COLO829 (cell line): ENCODE measurements around the gene ALS2.
"Not testable (repeated sequence)": the region's sequence is repeated elsewhere in the genome, so short reads cannot be mapped to it uniquely, and the experiment has no call there.

Experiments used
- DNase-seq: peaks from one replicate; pipeline ENCODE4 v3.0.0; 2012; ENCODE audit warnings: low spot score

Gene ALS2

GRCh38 chr2:201674794-201675193 lies 105.9 kb downstream of the ALS2 start:
- no peak for DNase-seq

- no peak for DNase-seq
Measured at GRCh38 chr2:201674298-201674697, 106.4 kb downstream of the ALS2 start.

GRCh38 chr2:201673546-201673945 lies 107.2 kb downstream of the ALS2 start:
- DNase-seq, result no peak

GRCh38 chr2:201671205-201671604 lies 109.5 kb downstream of the ALS2 start:
- not testable (repeated sequence) for DNase-seq

- no peak for DNase-seq
Measured at GRCh38 chr2:201669865-201670264, 110.9 kb downstream of the ALS2 start.

GRCh38 chr2:201668402-201668910 lies 112.3 kb downstream of the ALS2 start:
- DNase-seq, result no peak

- DNase-seq, result no peak
Measured at GRCh38 chr2:201664334-201664733, 116.4 kb downstream of the ALS2 start.

- no peak for DNase-seq
Measured at GRCh38 chr2:201661366-201661765, 119.4 kb downstream of the ALS2 start.

- no peak for DNase-seq
Measured at GRCh38 chr2:201660293-201660895, 120.3 kb downstream of the ALS2 start.

- no peak for DNase-seq
Measured at GRCh38 chr2:201656740-201657139, 124.0 kb downstream of the ALS2 start.

- DNase-seq, result no peak
Measured at GRCh38 chr2:201656102-201656501, 124.6 kb downstream of the ALS2 start.

GRCh38 chr2:201654616-201655384 lies 125.9 kb downstream of the ALS2 start:
- no peak for DNase-seq

- DNase-seq, result no peak
Measured at GRCh38 chr2:201653221-201653620, 127.5 kb downstream of the ALS2 start.
